ENCODE results near the gene MRPL53.
"Not testable (repeated sequence)": the region's sequence is repeated elsewhere in the genome, so short reads cannot be mapped to it uniquely, and the experiment has no call there.

The MRPL53 gene

GRCh38 chr2:74498500-74499266, 26.2 kb upstream of the MRPL53 start:
- DNase-seq (ENCODE audit: insufficient read length, low spot score) = peak; percentile 75
- FAIRE-seq = no peak
- TF ChIP-seq POLR2A (IDR thresholded peaks at IDR 0.05; ENCODE audit: low read depth, low read length) = no peak

- FAIRE-seq (no peak), DNase-seq (ENCODE audit: insufficient read length, low spot score) (no peak)
- no peak for TF ChIP-seq POLR2A (IDR thresholded peaks at IDR 0.05; ENCODE audit: low read depth, low read length)
These were observed 25.5 kb upstream of the MRPL53 start for GRCh38 chr2:74497777-74498499.

GRCh38 chr2:74496997-74497776, 24.7 kb upstream of the MRPL53 start:
- FAIRE-seq (no peak), DNase-seq (ENCODE audit: insufficient read length, low spot score) (no peak)
- TF ChIP-seq POLR2A (IDR thresholded peaks at IDR 0.05; ENCODE audit: low read depth, low read length) = no peak

GRCh38 chr2:74495440-74495839, 23.0 kb upstream of the MRPL53 start:
- DNase-seq (ENCODE audit: insufficient read length, low spot score) (no peak), FAIRE-seq (no peak)
- no peak for TF ChIP-seq POLR2A (IDR thresholded peaks at IDR 0.05; ENCODE audit: low read depth, low read length)

GRCh38 chr2:74493546-74493945, 21.1 kb upstream of the MRPL53 start:
- FAIRE-seq (no peak), DNase-seq (ENCODE audit: insufficient read length, low spot score) (no peak)

GRCh38 chr2:74491648-74492544, 19.4 kb upstream of the MRPL53 start:
- no peak for FAIRE-seq

More at GRCh38 chr2:74493546-74493945, 21.1 kb upstream of the MRPL53 start:
- no peak for TF ChIP-seq POLR2A (IDR thresholded peaks at IDR 0.05; ENCODE audit: low read depth, low read length)

GRCh38 chr2:74489906-74490305, 17.4 kb upstream of the MRPL53 start:
- no peak for FAIRE-seq
- TF ChIP-seq POLR2A (IDR thresholded peaks at IDR 0.05; ENCODE audit: low read depth, low read length) = no peak
- no peak for DNase-seq (ENCODE audit: insufficient read length, low spot score)

More at GRCh38 chr2:74491648-74492544, 19.4 kb upstream of the MRPL53 start:
- TF ChIP-seq POLR2A (IDR thresholded peaks at IDR 0.05; ENCODE audit: low read depth, low read length) = no peak
- DNase-seq (ENCODE audit: insufficient read length, low spot score) = no peak

- DNase-seq (ENCODE audit: insufficient read length, low spot score) (no peak), FAIRE-seq (no peak)
- no peak for TF ChIP-seq POLR2A (IDR thresholded peaks at IDR 0.05; ENCODE audit: low read depth, low read length)
These were observed 16.4 kb upstream of the MRPL53 start for GRCh38 chr2:74488643-74489481.

- no peak for TF ChIP-seq POLR2A (IDR thresholded peaks at IDR 0.05; ENCODE audit: low read depth, low read length)
- FAIRE-seq (no peak), DNase-seq (ENCODE audit: insufficient read length, low spot score) (no peak)
These were observed 13.7 kb upstream of the MRPL53 start for GRCh38 chr2:74486141-74486540.

- not testable (repeated sequence) for DNase-seq (ENCODE audit: insufficient read length, low spot score); FAIRE-seq
These were observed 11.2 kb upstream of the MRPL53 start for GRCh38 chr2:74483675-74484164.

GRCh38 chr2:74482801-74483674, 10.6 kb upstream of the MRPL53 start, which contains the start of the genes CCDC142 and TTC31:
Gene CCDC142, minus strand, starts transcription at chr2:74482998. Its CDS starts 161 bp downstream, at chr2:74482837.
Gene TTC31, plus strand, starts transcription at chr2:74483081. Its CDS starts 15 bp downstream, at chr2:74483096.
- peak; percentile 91 for DNase-seq (ENCODE audit: insufficient read length, low spot score)
- peak; percentile 30; the same call in 1 of the 2 replicates for TF ChIP-seq POLR2A (IDR thresholded peaks at IDR 0.05; ENCODE audit: low read depth, low read length)
- no peak for FAIRE-seq
